HG02588 (cell line): ENCODE data around the gene ILKAP.

ENCODE experiments used
- ATAC-seq: cut with Tn5 transposase; IDR thresholded peaks from one replicate; pipeline ENCODE4 v1.9.1; 2021; ENCODE audit warnings: mild to moderate bottlenecking, moderate library complexity; ENCODE audit not compliant: unreplicated experiment

The ILKAP gene

GRCh38 chr2:238125127-238125885 lies 78.2 kb downstream of the ILKAP start:
- ATAC-seq = no peak

GRCh38 chr2:238124488-238125126 lies 78.9 kb downstream of the ILKAP start:
- ATAC-seq = no peak

GRCh38 chr2:238123991-238124470 lies 79.5 kb downstream of the ILKAP start:
- no peak for ATAC-seq

GRCh38 chr2:238123218-238123971 lies 80.1 kb downstream of the ILKAP start:
- no peak for ATAC-seq

- no peak for ATAC-seq
Observed at GRCh38 chr2:238122287-238123217, 80.9 kb downstream of the ILKAP start.

GRCh38 chr2:238121511-238122286 lies 81.8 kb downstream of the ILKAP start:
- ATAC-seq = no peak

GRCh38 chr2:238120463-238121298 lies 82.8 kb downstream of the ILKAP start:
- no peak for ATAC-seq
